Sigmoid colon (tissue), 7 donors: ENCODE results near the gene EPOP. TPM values are rescaled to one million over a fixed set of nuclear protein-coding genes. Genes with fewer than 3 reads are reported as not detected.

Source experiments
- DNase-seq: peaks from one replicate; pipeline ENCODE4 v3.0.0-alpha.2; 2019
- H3K27ac ChIP-seq, 4 donors: fragments of 200-600 bp; sonication (generic); one replicate each; pipeline ENCODE4 v1.5.1; 2016 to 2019; ENCODE audit warnings: mild to moderate bottlenecking in 1 of 4
- H3K27me3 ChIP-seq, 3 donors: fragments of 200-600 bp; sonication (generic); one replicate each; pipeline ENCODE4 v1.5.1; 2019; ENCODE audit warnings: mild to moderate bottlenecking in 1 of 3
- H3K36me3 ChIP-seq, 4 donors: fragments of 200-600 bp; sonication (generic); one replicate each; pipeline ENCODE4 v1.5.1; 2016 to 2019
- H3K4me1 ChIP-seq, 4 donors: fragments of 200-600 bp; sonication (generic); one replicate each; pipeline ENCODE4 v1.5.1; 2017 to 2019
- H3K4me3 ChIP-seq, 4 donors: fragments of 200-600 bp; sonication (generic); one replicate each; pipeline ENCODE4 v1.5.1; 2017 to 2019; ENCODE audit warnings: mild to moderate bottlenecking in 2 of 4, moderate library complexity in 1 of 4
- H3K9me3 ChIP-seq, 4 donors: fragments of 200-600 bp in 3 of 4; sonication (generic) in 3 of 4; one replicate each; pipeline versions ENCODE4 v1.5.1 to v1.6.1; 2013 to 2019
- CTCF ChIP-seq, 4 experiments: fragments of 450-650 bp in 3 of 4; fragments of 200-600 bp in 1 of 4; IDR thresholded peaks; one replicate each; pipeline ENCODE4 v1.5.1; 2016 to 2019; ENCODE audit warnings: antibody characterized with exemption in 4 of 4, mild to moderate bottlenecking in 3 of 4, moderate library complexity in 2 of 4
- EP300 ChIP-seq, 4 donors: sonication (generic); formaldehyde crosslinking; IDR thresholded peaks; one replicate each; pipeline ENCODE4 v1.6.1; 2017; ENCODE audit warnings: antibody characterized with exemption in 4 of 4
- POLR2A ChIP-seq, 2 donors: fragments of 450-650 bp; IDR thresholded peaks; one replicate each; pipeline ENCODE4 v1.6.1; 2016; ENCODE audit warnings: antibody characterized with exemption in 2 of 2, mild to moderate bottlenecking in 2 of 2, moderate library complexity in 2 of 2
- POLR2AphosphoS5 ChIP-seq, 4 donors: sonication (generic); formaldehyde crosslinking; IDR thresholded peaks; one replicate each; pipeline ENCODE4 v1.6.1; 2017; ENCODE audit warnings: antibody characterized with exemption in 4 of 4
- WGBS, 2 donors: extraction: QIAGEN DNeasy Blood & Tissue Kit; methylation state at CpG; one replicate each; pipeline ENCODE4 v1.1.7; 2013; 5-methylcytosine and 5-hydroxymethylcytosine counted together
- intact Hi-C: fragments of 100-400 bp; cut with DNase I; formaldehyde crosslinking; loops from one replicate; pipeline ENCODE4 v1.15.1; 2023
- polyA plus RNA-seq, 3 donors: library from polyadenylated mRNA; stranded (reverse); fragments of 200-250 nt; gene quantifications; one replicate each; pipeline ENCODE4 v1.2.3, GENCODE V29; 2013
- total RNA-seq, 4 donors: library from RNA; depleted of rRNA; stranded (reverse); fragments of >200 nt; gene quantifications; one replicate each; pipeline ENCODE4 v1.1.0, GENCODE V29; 2016
- donor health status: healthy with polysubstance abuse.
- donor health status: Bipolar disorder and iron deficiency.
- donor health status: healthy.

EPOP gene
- total and polyA plus RNA-seq, 7 donors: 0.36 to 2.8 (median 2.0) TPM; not detected in 2

- peaks cover 0 to 80% (median 34%) of the 10 kb centered on the region in 4 donors for H3K36me3 ChIP-seq
Measured at GRCh38 chr17:38709864-38710603, 35.3 kb upstream of the EPOP start.

GRCh38 chr17:38709104-38709820 lies 34.5 kb upstream of the EPOP start:
- Histone ChIP-seq H3K27me3 (no peaks in the 10 kb centered on the region), H3K9me3 (no peaks in the 10 kb centered on the region), H3K27ac (no peak overlapping the region), H3K4me1 (peaks cover 0 to 26% (median 16%) of the 10 kb centered on the region in 4 donors), H3K36me3 (peaks cover 0 to 73% (median 33%) of the 10 kb centered on the region in 4 donors), H3K4me3 (no peak overlapping the region)
- DNase-seq: no peak
- no peak for TF ChIP-seq CTCF (IDR thresholded peaks at IDR 0.05)
- no peak for TF ChIP-seq POLR2A (IDR thresholded peaks at IDR 0.05)
- TF ChIP-seq POLR2AphosphoS5 (IDR thresholded peaks at IDR 0.05): no peak
- no peak for TF ChIP-seq EP300 (IDR thresholded peaks at IDR 0.05)
- intact Hi-C loops: no loop called here
- 91 to 93% methylated on average over 18 of the region's 18 CpGs for WGBS, 2 donors

More at GRCh38 chr17:38709864-38710603, 35.3 kb upstream of the EPOP start:
- intact Hi-C loops: no loop called here
- WGBS, 2 donors: 81 to 85% methylated on average over 13 of the region's 13 CpGs
- Histone ChIP-seq H3K27ac (no peak overlapping the region), H3K4me1 (peaks cover 0 to 21% (median 16%) of the 10 kb centered on the region in 4 donors), H3K4me3 (no peak overlapping the region), H3K9me3 (no peaks in the 10 kb centered on the region), H3K27me3 (no peaks in the 10 kb centered on the region)
- DNase-seq: no peak
- no peak for TF ChIP-seq POLR2AphosphoS5 (IDR thresholded peaks at IDR 0.05)
- TF ChIP-seq CTCF (IDR thresholded peaks at IDR 0.05): no peak
- TF ChIP-seq EP300 (IDR thresholded peaks at IDR 0.05): no peak
- TF ChIP-seq POLR2A (IDR thresholded peaks at IDR 0.05): no peak

- 84 to 87% methylated on average over 21 of the region's 21 CpGs for WGBS, 2 donors
- Histone ChIP-seq H3K27ac (no peak overlapping the region), H3K4me1 (peaks cover 0 to 39% (median 23%) of the 10 kb centered on the region in 4 donors), H3K27me3 (no peaks in the 10 kb centered on the region), H3K4me3 (no peak overlapping the region), H3K36me3 (peaks cover 0 to 58% (median 29%) of the 10 kb centered on the region in 4 donors), H3K9me3 (no peaks in the 10 kb centered on the region)
- TF ChIP-seq POLR2AphosphoS5 (IDR thresholded peaks at IDR 0.05) (no peak), CTCF (IDR thresholded peaks at IDR 0.05) (no peak), POLR2A (IDR thresholded peaks at IDR 0.05) (no peak), EP300 (IDR thresholded peaks at IDR 0.05) (no peak)
- intact Hi-C loops: loop anchor here (2.0 kb wide), 1 partner anchor 21 kb away; no protein-coding TSS in a partner anchor
- no peak for DNase-seq
Measured at GRCh38 chr17:38707678-38708351, 33.1 kb upstream of the EPOP start.

GRCh38 chr17:38706505-38707216 lies 31.9 kb upstream of the EPOP start:
- Histone ChIP-seq H3K36me3 (peaks cover 0 to 47% (median 21%) of the 10 kb centered on the region in 4 donors), H3K9me3 (no peaks in the 10 kb centered on the region), H3K27ac (peak overlapping the region; percentile 92 to 99 (median 96)), H3K27me3 (no peaks in the 10 kb centered on the region), H3K4me3 (peak overlapping the region; percentile 81 to 98 (median 96)), H3K4me1 (peaks cover 0 to 46% (median 26%) of the 10 kb centered on the region in 4 donors)
- intact Hi-C loops: loop anchor here (2.0 kb wide), 1 partner anchor 22 kb away; no protein-coding TSS in a partner anchor
- WGBS, 2 donors: 4 to 11% methylated on average over 20 of the region's 20 CpGs
- DNase-seq: no peak
- TF ChIP-seq POLR2AphosphoS5 (IDR thresholded peaks at IDR 0.05) (no peak), POLR2A (IDR thresholded peaks at IDR 0.05) (no peak), EP300 (IDR thresholded peaks at IDR 0.05) (no peak), CTCF (IDR thresholded peaks at IDR 0.05) (no peak)
